PC-9 (cell line): ENCODE results near the gene CLEC18A. TPM values are rescaled to one million over a fixed set of nuclear protein-coding genes. Genes with fewer than 3 reads are reported as not detected.

Experiments used
- BruUV-seq: library from RNA; stranded (reverse); fragments of 400-500 nt; replicated peaks from 2 replicates; lab custom pipeline; 2021; lab: Mats Ljungman, UMichigan
- CTCF ChIA-PET: fragments of 300-600 bp; sonication (Branson Sonifier 250); formaldehyde crosslinking; loops from one replicate; lab custom pipeline; 2022; ENCODE audit warnings: antibody characterized with exemption; lab: Charles Lee
- POLR2A ChIA-PET: fragments of 300-600 bp; sonication (Branson Sonifier 250); formaldehyde crosslinking; loops from one replicate; lab custom pipeline; 2022; ENCODE audit warnings: antibody characterized with exemption; ENCODE audit not compliant: unreplicated experiment; lab: Charles Lee
- DNase-seq, 2 experiments: peaks; one replicate each; pipeline versions ENCODE4 v3.0.0 to v3.0.0-alpha.2; 2015 to 2022; ENCODE audit warnings: mixed read lengths in 1 of 2
- H2AFZ ChIP-seq: fragments of 200-600 bp; sonication (generic); 2 replicates; pipeline ENCODE4 v1.8.1; 2017; ENCODE audit warnings: antibody characterized with exemption
- H3F3A ChIP-seq: fragments of 200-600 bp; sonication (generic); 2 replicates; pipeline ENCODE4 v1.8.1; 2017; ENCODE audit warnings: antibody characterized with exemption, mild to moderate bottlenecking, low read depth; ENCODE audit not compliant: insufficient read depth
- H3K27ac ChIP-seq: fragments of 200-600 bp; sonication (generic); 2 replicates; pipeline ENCODE4 v1.6.1; 2016; ENCODE audit warnings: mixed run types
- H3K27me3 ChIP-seq: fragments of 200-600 bp; sonication (generic); 2 replicates; pipeline ENCODE4 v1.6.1; 2016; ENCODE audit warnings: low read depth, mixed run types; ENCODE audit not compliant: insufficient read depth
- H3K36me3 ChIP-seq: fragments of 200-600 bp; sonication (generic); 2 replicates; pipeline ENCODE4 v1.6.1; 2016; ENCODE audit warnings: low read depth, mixed run types
- H3K4me1 ChIP-seq: fragments of 200-600 bp; sonication (generic); replicated peaks from 2 replicates; pipeline ENCODE4 v1.6.1; 2016; ENCODE audit warnings: mixed run types; ENCODE audit not compliant: insufficient read depth
- H3K4me2 ChIP-seq: fragments of 200-600 bp; sonication (generic); 2 replicates; pipeline ENCODE4 v1.6.1; 2017; ENCODE audit warnings: mixed run types
- H3K4me3 ChIP-seq: fragments of 200-600 bp; sonication (generic); 2 replicates; pipeline ENCODE4 v1.6.1; 2016; ENCODE audit warnings: mixed run types
- H3K79me2 ChIP-seq: fragments of 200-600 bp; sonication (generic); 2 replicates; pipeline ENCODE4 v1.6.1; 2017; ENCODE audit warnings: low read depth, mixed run types
- H3K9me2 ChIP-seq: fragments of 200-600 bp; sonication (generic); 2 replicates; pipeline ENCODE4 v1.8.1; 2017; ENCODE audit warnings: mild to moderate bottlenecking; ENCODE audit not compliant: insufficient read depth
- H3K9me3 ChIP-seq: fragments of 200-600 bp; sonication (generic); 2 replicates; pipeline ENCODE4 v1.8.1; 2016; ENCODE audit warnings: low read depth; ENCODE audit not compliant: insufficient read depth
- H4K20me1 ChIP-seq: fragments of 200-600 bp; sonication (generic); 2 replicates; pipeline ENCODE4 v1.8.1; 2017; ENCODE audit not compliant: insufficient read depth
- EZH2 ChIP-seq: fragments of 200-600 bp; sonication (generic); IDR thresholded peaks from 2 replicates; pipeline ENCODE4 v1.8.0; 2017; ENCODE audit warnings: antibody characterized with exemption, low read depth
- intact Hi-C: fragments of 100-400 bp; cut with micrococcal nuclease; formaldehyde crosslinking; loops from one replicate; pipeline ENCODE4 v1.10.0; 2022; ENCODE audit not compliant: unreplicated experiment
- total RNA-seq: library from RNA; stranded (reverse); gene quantifications from 2 replicates; pipeline ENCODE4 v1.2.3, GENCODE V29; 2021
- TF ChIP-seq, protein P1 (sequence below): fragments of 200-600 bp; sonication (generic); conservative IDR thresholded peaks from 2 replicates; pipeline ENCODE4 v1.6.1; 2017; ENCODE audit warnings: mixed run types, antibody characterized with exemption, mild to moderate bottlenecking, moderate library complexity

Gene CLEC18A
- total RNA-seq, 1 experiment from 2014 or later, result 1.3 TPM

DNA sequence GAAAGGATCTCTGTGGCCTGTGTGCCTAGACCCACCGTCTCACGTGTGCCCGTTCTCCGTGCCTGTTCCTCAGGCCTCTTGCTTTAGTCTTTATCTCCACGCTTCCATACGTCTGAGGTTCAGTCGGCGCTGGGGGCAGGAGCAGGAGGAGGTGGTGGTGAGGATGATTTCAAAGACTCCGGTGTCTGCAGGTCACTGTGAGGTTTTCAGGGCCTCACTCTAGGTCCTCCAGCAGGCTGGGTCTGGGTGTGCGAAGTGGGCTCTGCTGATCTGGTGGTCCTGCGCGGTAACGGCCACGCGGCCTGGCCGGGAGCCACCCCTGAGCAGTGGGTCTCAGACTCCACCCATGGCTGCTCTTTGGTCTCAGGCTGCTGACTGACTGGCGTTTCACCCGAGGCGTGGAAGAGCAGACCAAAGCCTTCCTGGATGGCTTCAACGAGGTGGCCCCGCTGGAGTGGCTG, 14.4 kb upstream of the CLEC18A start:
- TF ChIP-seq EZH2, result no peak
- TF ChIP-seq, protein P1, sequence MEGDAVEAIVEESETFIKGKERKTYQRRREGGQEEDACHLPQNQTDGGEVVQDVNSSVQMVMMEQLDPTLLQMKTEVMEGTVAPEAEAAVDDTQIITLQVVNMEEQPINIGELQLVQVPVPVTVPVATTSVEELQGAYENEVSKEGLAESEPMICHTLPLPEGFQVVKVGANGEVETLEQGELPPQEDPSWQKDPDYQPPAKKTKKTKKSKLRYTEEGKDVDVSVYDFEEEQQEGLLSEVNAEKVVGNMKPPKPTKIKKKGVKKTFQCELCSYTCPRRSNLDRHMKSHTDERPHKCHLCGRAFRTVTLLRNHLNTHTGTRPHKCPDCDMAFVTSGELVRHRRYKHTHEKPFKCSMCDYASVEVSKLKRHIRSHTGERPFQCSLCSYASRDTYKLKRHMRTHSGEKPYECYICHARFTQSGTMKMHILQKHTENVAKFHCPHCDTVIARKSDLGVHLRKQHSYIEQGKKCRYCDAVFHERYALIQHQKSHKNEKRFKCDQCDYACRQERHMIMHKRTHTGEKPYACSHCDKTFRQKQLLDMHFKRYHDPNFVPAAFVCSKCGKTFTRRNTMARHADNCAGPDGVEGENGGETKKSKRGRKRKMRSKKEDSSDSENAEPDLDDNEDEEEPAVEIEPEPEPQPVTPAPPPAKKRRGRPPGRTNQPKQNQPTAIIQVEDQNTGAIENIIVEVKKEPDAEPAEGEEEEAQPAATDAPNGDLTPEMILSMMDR, result no peak
- DNase-seq, result no peak
- Histone ChIP-seq H3K9me2 (no peaks in the 10 kb centered on the region), H3K36me3 (no peaks in the 10 kb centered on the region), H3K4me3 (no peak overlapping the region), H4K20me1 (no peaks in the 10 kb centered on the region), H3K4me1 (no peaks in the 10 kb centered on the region), H3K27me3 (no peaks in the 10 kb centered on the region), H3K4me2 (no peak overlapping the region), H3K9me3 (no peaks in the 10 kb centered on the region), H3F3A (no peaks in the 10 kb centered on the region), H3K79me2 (no peaks in the 10 kb centered on the region), H3K27ac (no peak overlapping the region), H2AFZ (no peak overlapping the region)
- ChIA-PET POLR2A (no interaction called here), CTCF (no interaction called here)
- BruUV-seq, result no TSS peak
- intact Hi-C loops, result no loop called here

DNA sequence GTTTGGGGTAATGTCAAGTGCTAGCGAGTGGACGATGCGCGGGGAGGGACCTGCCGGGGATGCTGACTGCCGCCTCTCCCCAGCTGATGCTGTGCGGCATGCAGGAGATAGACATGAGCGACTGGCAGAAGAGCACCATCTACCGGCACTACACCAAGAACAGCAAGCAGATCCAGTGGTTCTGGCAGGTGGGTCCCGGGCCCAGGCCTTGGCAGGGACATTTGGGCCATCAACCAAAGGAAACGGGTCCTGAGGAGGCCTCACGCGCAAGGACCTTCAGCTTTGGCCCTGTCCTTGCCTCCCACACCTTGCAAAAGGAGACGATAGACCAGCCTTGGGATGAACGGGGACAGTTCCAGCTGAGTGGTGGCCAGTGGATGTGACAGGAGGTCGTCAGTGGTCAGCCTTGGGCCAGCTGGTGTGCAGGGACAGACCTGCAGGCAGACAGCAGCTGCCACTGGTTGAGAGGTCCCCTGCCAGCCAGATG, 13.6 kb upstream of the CLEC18A start:
- Histone ChIP-seq H3K4me2 (no peak overlapping the region), H3K9me2 (no peaks in the 10 kb centered on the region), H3K27me3 (no peaks in the 10 kb centered on the region), H4K20me1 (no peaks in the 10 kb centered on the region), H2AFZ (no peak overlapping the region), H3K4me3 (no peak overlapping the region), H3K36me3 (no peaks in the 10 kb centered on the region), H3K4me1 (no peaks in the 10 kb centered on the region), H3K27ac (no peak overlapping the region), H3K79me2 (no peaks in the 10 kb centered on the region), H3K9me3 (no peaks in the 10 kb centered on the region), H3F3A (no peaks in the 10 kb centered on the region)
- CTCF ChIA-PET, result no interaction called here
- no peak for DNase-seq
- POLR2A ChIA-PET, result no interaction called here
- no peak for TF ChIP-seq EZH2
- TF ChIP-seq, protein P1, result no peak
- intact Hi-C loops, result no loop called here
- no TSS peak for BruUV-seq

DNA sequence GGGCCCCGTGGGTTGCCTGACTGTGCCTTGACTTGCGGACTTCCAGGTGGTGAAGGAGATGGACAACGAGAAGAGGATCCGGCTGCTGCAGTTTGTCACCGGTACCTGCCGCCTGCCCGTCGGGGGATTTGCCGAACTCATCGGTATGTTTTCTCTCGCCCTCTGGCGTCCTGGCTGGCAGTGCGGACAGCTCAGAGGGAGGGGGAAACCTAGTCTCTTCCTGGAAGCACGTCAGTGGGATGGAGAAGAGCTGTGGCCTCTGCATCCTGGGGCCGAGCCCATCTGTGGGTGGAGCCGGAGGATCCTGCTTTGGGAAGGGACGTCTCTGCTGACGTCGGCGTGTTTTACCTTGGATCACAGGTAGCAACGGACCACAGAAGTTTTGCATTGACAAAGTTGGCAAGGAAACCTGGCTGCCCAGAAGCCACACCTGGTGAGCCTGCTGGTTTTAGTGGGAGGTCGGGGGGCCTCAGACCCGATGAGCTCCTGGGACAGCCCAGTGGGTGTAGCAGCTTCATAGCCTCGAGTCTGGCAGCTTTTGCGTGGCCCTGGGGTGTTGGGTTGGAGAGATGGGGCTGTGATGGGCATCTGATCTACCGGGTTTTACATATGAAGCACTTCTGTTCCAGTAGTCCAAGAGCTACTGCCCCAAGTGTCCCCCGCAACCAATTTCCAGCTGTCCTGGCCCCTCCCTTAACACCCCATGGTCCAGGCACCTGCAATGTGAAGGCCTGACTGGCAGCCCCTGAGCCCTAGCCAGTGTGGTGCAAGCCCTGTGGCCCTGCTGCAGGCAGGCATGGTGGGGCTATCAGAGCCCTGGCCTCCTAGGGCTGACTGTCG, 11.9 kb upstream of the CLEC18A start:
- H3K79me2 ChIP-seq, result no peaks in the 10 kb centered on the region
- no peaks in the 10 kb centered on the region for H3K4me1 ChIP-seq
- H3K4me2 ChIP-seq, result no peak overlapping the region
- H3K9me3 ChIP-seq, result no peaks in the 10 kb centered on the region
- H3F3A ChIP-seq, result no peaks in the 10 kb centered on the region
- TF ChIP-seq, protein P1, result no peak
- TF ChIP-seq EZH2, result no peak
- H3K36me3 ChIP-seq, result no peaks in the 10 kb centered on the region
- H3K27ac ChIP-seq, result no peak overlapping the region
- POLR2A ChIA-PET, result no interaction called here
- no peaks in the 10 kb centered on the region for H3K27me3 ChIP-seq
- DNase-seq, result no peak
- H2AFZ ChIP-seq, result no peak overlapping the region
- no peaks in the 10 kb centered on the region for H4K20me1 ChIP-seq
- CTCF ChIA-PET, result no interaction called here
- intact Hi-C loops, result no loop called here
- H3K4me3 ChIP-seq, result no peak overlapping the region
- no TSS peak for BruUV-seq
- no peaks in the 10 kb centered on the region for H3K9me2 ChIP-seq
